Sigmoid colon (tissue), 7 donors: ENCODE measurements around the gene TBC1D1. TPM values are rescaled to one million over a fixed set of nuclear protein-coding genes. Genes with fewer than 3 reads are reported as not detected.
A peak's percentile ranks its signal among the peaks of the same experiment; 100 is the strongest.

Source experiments
- DNase-seq: peaks from one replicate; pipeline ENCODE4 v3.0.0-alpha.2; 2019
- H3K27ac ChIP-seq, 4 donors: fragments of 200-600 bp; sonication (generic); one replicate each; pipeline ENCODE4 v1.5.1; 2016 to 2019; ENCODE audit warnings: mild to moderate bottlenecking in 1 of 4
- H3K27me3 ChIP-seq, 3 donors: fragments of 200-600 bp; sonication (generic); one replicate each; pipeline ENCODE4 v1.5.1; 2019; ENCODE audit warnings: mild to moderate bottlenecking in 1 of 3
- H3K36me3 ChIP-seq, 4 donors: fragments of 200-600 bp; sonication (generic); one replicate each; pipeline ENCODE4 v1.5.1; 2016 to 2019
- H3K4me1 ChIP-seq, 4 donors: fragments of 200-600 bp; sonication (generic); one replicate each; pipeline ENCODE4 v1.5.1; 2017 to 2019
- H3K4me3 ChIP-seq, 4 donors: fragments of 200-600 bp; sonication (generic); one replicate each; pipeline ENCODE4 v1.5.1; 2017 to 2019; ENCODE audit warnings: mild to moderate bottlenecking in 2 of 4, moderate library complexity in 1 of 4
- H3K9me3 ChIP-seq, 4 donors: fragments of 200-600 bp in 3 of 4; sonication (generic) in 3 of 4; one replicate each; pipeline versions ENCODE4 v1.5.1 to v1.6.1; 2013 to 2019
- CTCF ChIP-seq, 4 experiments: fragments of 450-650 bp in 3 of 4; fragments of 200-600 bp in 1 of 4; IDR thresholded peaks; one replicate each; pipeline ENCODE4 v1.5.1; 2016 to 2019; ENCODE audit warnings: antibody characterized with exemption in 4 of 4, mild to moderate bottlenecking in 3 of 4, moderate library complexity in 2 of 4
- EP300 ChIP-seq, 4 donors: sonication (generic); formaldehyde crosslinking; IDR thresholded peaks; one replicate each; pipeline ENCODE4 v1.6.1; 2017; ENCODE audit warnings: antibody characterized with exemption in 4 of 4
- POLR2A ChIP-seq, 2 donors: fragments of 450-650 bp; IDR thresholded peaks; one replicate each; pipeline ENCODE4 v1.6.1; 2016; ENCODE audit warnings: antibody characterized with exemption in 2 of 2, mild to moderate bottlenecking in 2 of 2, moderate library complexity in 2 of 2
- POLR2AphosphoS5 ChIP-seq, 4 donors: sonication (generic); formaldehyde crosslinking; IDR thresholded peaks; one replicate each; pipeline ENCODE4 v1.6.1; 2017; ENCODE audit warnings: antibody characterized with exemption in 4 of 4
- WGBS, 2 donors: extraction: QIAGEN DNeasy Blood & Tissue Kit; methylation state at CpG; one replicate each; pipeline ENCODE4 v1.1.7; 2013; 5-methylcytosine and 5-hydroxymethylcytosine counted together
- intact Hi-C: fragments of 100-400 bp; cut with DNase I; formaldehyde crosslinking; loops from one replicate; pipeline ENCODE4 v1.15.1; 2023
- polyA plus RNA-seq, 3 donors: library from polyadenylated mRNA; stranded (reverse); fragments of 200-250 nt; gene quantifications; one replicate each; pipeline ENCODE4 v1.2.3, GENCODE V29; 2013
- total RNA-seq, 4 donors: library from RNA; depleted of rRNA; stranded (reverse); fragments of >200 nt; gene quantifications; one replicate each; pipeline ENCODE4 v1.1.0, GENCODE V29; 2016
- donor health status: healthy with polysubstance abuse.
- donor health status: Bipolar disorder and iron deficiency.
- donor health status: healthy.

The TBC1D1 gene
- total and polyA plus RNA-seq, 7 donors = 31.2 to 450 (median 253) TPM

- 17 to 67% methylated on average over 7 of the region's 7 CpGs for WGBS, 2 donors
- TF ChIP-seq POLR2AphosphoS5 (IDR thresholded peaks at IDR 0.05) (no peak), EP300 (IDR thresholded peaks at IDR 0.05) (no peak), CTCF (IDR thresholded peaks at IDR 0.05) (no peak), POLR2A (IDR thresholded peaks at IDR 0.05) (no peak)
Measured at GRCh38 chr4:38102957-38103588, 212.2 kb downstream of the TBC1D1 start.

GRCh38 chr4:38105475-38106220 is 214.8 kb downstream of the TBC1D1 start:
- Histone ChIP-seq H3K4me3 (no peak overlapping the region), H3K9me3 (no peaks in the 10 kb centered on the region), H3K4me1 (peaks cover 0 to 35% (median 13%) of the 10 kb centered on the region in 4 donors), H3K27ac (peak overlapping the region in 1 of 4 donors; percentile 46), H3K27me3 (no peaks in the 10 kb centered on the region), H3K36me3 (peaks cover 8 to 88% (median 18%) of the 10 kb centered on the region in 4 donors)
- DNase-seq = no peak
- TF ChIP-seq POLR2AphosphoS5 (IDR thresholded peaks at IDR 0.05) (no peak), EP300 (IDR thresholded peaks at IDR 0.05) (no peak), POLR2A (IDR thresholded peaks at IDR 0.05) (no peak), CTCF (IDR thresholded peaks at IDR 0.05) (no peak)
- intact Hi-C loops = no loop called here
- WGBS, 2 donors = 59 to 79% methylated on average over 7 of the region's 7 CpGs

More at GRCh38 chr4:38102957-38103588, 212.2 kb downstream of the TBC1D1 start:
- intact Hi-C loops = no loop called here
- Histone ChIP-seq H3K27ac (no peak overlapping the region), H3K4me1 (peaks cover 0 to 60% (median 25%) of the 10 kb centered on the region in 4 donors), H3K4me3 (no peak overlapping the region), H3K27me3 (no peaks in the 10 kb centered on the region), H3K36me3 (peaks cover 13 to 77% (median 19%) of the 10 kb centered on the region in 4 donors), H3K9me3 (no peaks in the 10 kb centered on the region)
- no peak for DNase-seq

- Histone ChIP-seq H3K4me3 (no peak overlapping the region), H3K4me1 (peaks cover 0 to 29% (median 13%) of the 10 kb centered on the region in 4 donors), H3K9me3 (no peaks in the 10 kb centered on the region), H3K27me3 (no peaks in the 10 kb centered on the region), H3K27ac (peak overlapping the region in 2 of 4 donors; percentile 29 to 46), H3K36me3 (peaks cover 8 to 88% (median 17%) of the 10 kb centered on the region in 4 donors)
- intact Hi-C loops = no loop called here
- TF ChIP-seq CTCF (IDR thresholded peaks at IDR 0.05) = no peak
- TF ChIP-seq POLR2A (IDR thresholded peaks at IDR 0.05) = no peak
- TF ChIP-seq EP300 (IDR thresholded peaks at IDR 0.05) = no peak
- 96% methylated on average over 4 of the region's 4 CpGs for WGBS, 2 donors
- DNase-seq = no peak
Measured at GRCh38 chr4:38106311-38106710, 215.4 kb downstream of the TBC1D1 start.

GRCh38 chr4:38106886-38107514 is 216.1 kb downstream of the TBC1D1 start:
- Histone ChIP-seq H3K9me3 (no peaks in the 10 kb centered on the region), H3K4me1 (peaks cover 0 to 27% (median 16%) of the 10 kb centered on the region in 4 donors), H3K36me3 (peaks cover 4 to 86% (median 15%) of the 10 kb centered on the region in 4 donors), H3K27ac (peak overlapping the region in 2 of 4 donors; percentile 29 to 46), H3K27me3 (no peaks in the 10 kb centered on the region), H3K4me3 (no peak overlapping the region)
- 65 to 78% methylated on average over 10 of the region's 10 CpGs for WGBS, 2 donors
- no peak for DNase-seq
- TF ChIP-seq POLR2AphosphoS5 (IDR thresholded peaks at IDR 0.05) (no peak), CTCF (IDR thresholded peaks at IDR 0.05) (no peak), POLR2A (IDR thresholded peaks at IDR 0.05) (no peak), EP300 (IDR thresholded peaks at IDR 0.05) (no peak)
- intact Hi-C loops = no loop called here
